A673 (cell line): ENCODE data around the gene GABRR2. TPM values are rescaled to one million over a fixed set of nuclear protein-coding genes. Genes with fewer than 3 reads are reported as not detected.
"Not testable (repeated sequence)": the region's sequence is repeated elsewhere in the genome, so short reads cannot be mapped to it uniquely, and the experiment has no call there.

Source experiments
- BruUV-seq: library from RNA; stranded (reverse); fragments of 400-500 nt; replicated peaks from 2 replicates; lab custom pipeline; 2021; lab: Mats Ljungman, UMichigan
- CTCF ChIA-PET: fragments of 300-600 bp; sonication (Branson Sonifier 250); formaldehyde crosslinking; loops from one replicate; lab custom pipeline; 2022; ENCODE audit warnings: antibody characterized with exemption; lab: Charles Lee
- POLR2A ChIA-PET: fragments of 300-600 bp; sonication (Branson Sonifier 250); formaldehyde crosslinking; loops from one replicate; lab custom pipeline; 2022; ENCODE audit warnings: antibody characterized with exemption; ENCODE audit not compliant: low non-redundant PET; lab: Charles Lee
- DNase-seq: peaks from one replicate; pipeline ENCODE4 v3.0.0-alpha.2; 2015; ENCODE audit warnings: low spot score
- H3K27ac ChIP-seq: fragments of 200-600 bp; sonication (generic); 2 replicates; pipeline ENCODE4 v1.5.1; 2016; ENCODE audit warnings: mixed run types, low read depth, mild to moderate bottlenecking, mixed read lengths, antibody characterized with exemption, low read length; ENCODE audit not compliant: poor library complexity, severe bottlenecking
- H3K27me3 ChIP-seq: fragments of 200-600 bp; sonication (generic); replicated peaks from 2 replicates; pipeline ENCODE4 v1.6.1; 2017; ENCODE audit warnings: mixed run types, low read depth, mild to moderate bottlenecking, mixed read lengths, antibody characterized with exemption, low read length; ENCODE audit not compliant: insufficient read depth, poor library complexity
- H3K36me3 ChIP-seq: fragments of 200-600 bp; sonication (generic); 2 replicates; pipeline ENCODE4 v1.6.1; 2016; ENCODE audit warnings: mixed run types, mild to moderate bottlenecking, mixed read lengths, antibody characterized with exemption, low read length; ENCODE audit not compliant: insufficient read depth, poor library complexity, severe bottlenecking
- H3K4me1 ChIP-seq: fragments of 200-600 bp; sonication (generic); 2 replicates; pipeline ENCODE4 v1.6.1; 2017; ENCODE audit warnings: mixed run types, mild to moderate bottlenecking, mixed read lengths, antibody characterized with exemption, low read length; ENCODE audit not compliant: insufficient read depth, poor library complexity, severe bottlenecking
- H3K4me3 ChIP-seq: fragments of 200-600 bp; sonication (generic); 2 replicates; pipeline ENCODE4 v1.5.1; 2016; ENCODE audit warnings: low read depth, mixed run types, mild to moderate bottlenecking, mixed read lengths, low read length; ENCODE audit not compliant: poor library complexity, severe bottlenecking
- H3K9me3 ChIP-seq: fragments of 200-600 bp; sonication (generic); 2 replicates; pipeline ENCODE4 v1.6.1; 2016; ENCODE audit warnings: mixed run types, low read depth, mild to moderate bottlenecking, mixed read lengths, antibody characterized with exemption, low read length; ENCODE audit not compliant: poor library complexity, severe bottlenecking
- EZH2 ChIP-seq: fragments of 200-600 bp; sonication (generic); IDR thresholded peaks from 2 replicates; pipeline ENCODE4 v1.6.1; 2017; ENCODE audit warnings: borderline replicate concordance, low read depth, mild to moderate bottlenecking, mixed read lengths, antibody characterized with exemption, low read length; ENCODE audit not compliant: poor library complexity, severe bottlenecking
- intact Hi-C: fragments of 100-400 bp; cut with micrococcal nuclease; formaldehyde crosslinking; loops from one replicate; pipeline ENCODE4 v1.10.0; 2022; ENCODE audit not compliant: unreplicated experiment
- total RNA-seq: library from RNA; stranded (reverse); gene quantifications from 2 replicates; pipeline ENCODE4 v1.2.3, GENCODE V29; 2021
- TF ChIP-seq, protein P1 (sequence below): fragments of 300-800, 200-600 bp; sonication (generic); conservative IDR thresholded peaks from 2 replicates; pipeline ENCODE4 v1.5.1; 2017; ENCODE audit warnings: low read depth, mild to moderate bottlenecking, antibody characterized with exemption, low read length, moderate library complexity, mixed read lengths

The GABRR2 gene
- total RNA-seq, 1 experiment from 2014 or later: 0.67 TPM

DNA sequence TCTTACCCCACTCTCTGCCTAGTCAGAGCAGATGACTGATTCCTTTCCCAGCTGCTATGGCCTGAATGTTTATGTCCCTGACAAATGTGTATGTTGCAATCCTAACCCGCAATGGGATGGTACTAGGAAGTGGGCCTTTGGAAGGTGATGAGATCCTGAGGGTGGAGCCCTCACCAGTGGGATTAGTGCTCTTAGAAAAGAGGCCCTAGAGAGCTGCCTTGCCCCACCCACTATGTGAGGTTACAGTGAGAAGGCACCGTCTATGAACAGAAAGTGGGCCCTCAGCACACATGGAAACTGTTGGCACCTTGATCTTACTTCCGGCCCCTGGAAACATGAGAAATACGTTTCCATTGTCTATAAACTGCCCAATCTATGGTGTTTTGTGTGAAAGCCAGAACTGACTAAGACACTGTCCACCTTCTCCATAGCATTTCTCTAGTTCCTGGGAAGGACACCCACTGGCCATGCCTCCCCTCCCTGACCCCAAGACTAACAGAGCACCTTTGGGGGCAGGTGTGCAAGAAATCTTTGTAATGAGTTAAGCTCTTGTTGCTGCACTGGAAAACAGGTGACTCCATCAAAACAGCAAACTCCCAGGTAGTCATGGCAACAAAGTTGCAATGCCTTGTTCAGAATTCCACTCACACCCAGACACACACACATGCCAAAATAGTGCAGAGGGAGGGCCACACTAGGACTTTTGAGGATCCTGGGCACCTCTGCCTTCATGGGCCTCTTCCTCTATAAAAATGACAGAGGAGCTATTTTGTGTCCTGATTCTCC, 16.2 kb downstream of the GABRR2 start:
- BruUV-seq: no TSS peak
- H3K4me1 ChIP-seq: peaks cover 26% of the 10 kb centered on the region
- no peak overlapping the region for H3K4me3 ChIP-seq
- DNase-seq: peak; percentile 56
- TF ChIP-seq EZH2: no peak
- TF ChIP-seq, protein P1, sequence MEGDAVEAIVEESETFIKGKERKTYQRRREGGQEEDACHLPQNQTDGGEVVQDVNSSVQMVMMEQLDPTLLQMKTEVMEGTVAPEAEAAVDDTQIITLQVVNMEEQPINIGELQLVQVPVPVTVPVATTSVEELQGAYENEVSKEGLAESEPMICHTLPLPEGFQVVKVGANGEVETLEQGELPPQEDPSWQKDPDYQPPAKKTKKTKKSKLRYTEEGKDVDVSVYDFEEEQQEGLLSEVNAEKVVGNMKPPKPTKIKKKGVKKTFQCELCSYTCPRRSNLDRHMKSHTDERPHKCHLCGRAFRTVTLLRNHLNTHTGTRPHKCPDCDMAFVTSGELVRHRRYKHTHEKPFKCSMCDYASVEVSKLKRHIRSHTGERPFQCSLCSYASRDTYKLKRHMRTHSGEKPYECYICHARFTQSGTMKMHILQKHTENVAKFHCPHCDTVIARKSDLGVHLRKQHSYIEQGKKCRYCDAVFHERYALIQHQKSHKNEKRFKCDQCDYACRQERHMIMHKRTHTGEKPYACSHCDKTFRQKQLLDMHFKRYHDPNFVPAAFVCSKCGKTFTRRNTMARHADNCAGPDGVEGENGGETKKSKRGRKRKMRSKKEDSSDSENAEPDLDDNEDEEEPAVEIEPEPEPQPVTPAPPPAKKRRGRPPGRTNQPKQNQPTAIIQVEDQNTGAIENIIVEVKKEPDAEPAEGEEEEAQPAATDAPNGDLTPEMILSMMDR: no peak
- H3K9me3 ChIP-seq: no peaks in the 10 kb centered on the region
- H3K27ac ChIP-seq: peak overlapping the region; percentile 74
- POLR2A ChIA-PET: no interaction called here
- H3K27me3 ChIP-seq: no peaks in the 10 kb centered on the region
- H3K36me3 ChIP-seq: no peaks in the 10 kb centered on the region
- CTCF ChIA-PET: no interaction called here
- intact Hi-C loops: loop anchor here (5.0 kb wide), 1 partner anchor 53 kb away; the partner anchor contains the start of gene UBE2J1

DNA sequence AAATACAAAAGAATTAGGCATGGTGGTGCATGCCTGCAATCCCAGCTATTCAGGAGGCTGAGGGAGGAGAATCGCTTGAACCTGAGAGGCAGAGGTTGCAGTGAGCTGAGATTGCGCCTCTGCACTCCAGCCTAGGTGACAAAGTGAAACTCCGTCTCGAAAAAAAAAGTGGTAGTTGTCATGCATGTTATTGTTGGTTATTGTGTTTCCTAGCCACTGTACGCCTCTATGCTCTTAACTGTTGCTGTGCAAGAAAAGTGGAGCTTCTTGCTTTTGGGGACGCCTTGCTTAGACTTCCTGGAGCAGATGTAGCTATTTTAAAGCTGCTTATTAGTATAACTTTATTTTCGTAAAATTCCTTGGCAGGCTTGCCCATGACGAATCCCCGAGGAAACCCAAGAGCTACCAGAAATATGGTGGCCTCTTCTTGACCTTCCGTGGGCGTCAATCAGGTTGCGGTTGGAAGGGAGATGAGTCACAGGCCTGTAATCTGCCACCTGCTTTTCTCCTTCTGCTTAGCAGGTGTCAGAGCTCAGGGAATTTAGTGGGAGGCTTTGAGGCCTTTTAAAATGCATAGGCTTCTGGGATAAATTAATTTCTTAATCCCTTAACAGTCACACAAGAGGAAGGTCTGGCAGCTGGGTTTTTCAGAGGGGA, 17.3 kb downstream of the GABRR2 start:
- no peaks in the 10 kb centered on the region for H3K9me3 ChIP-seq
- H3K4me3 ChIP-seq: no peak overlapping the region
- DNase-seq: peak; percentile 91
- BruUV-seq: no TSS peak
- ChIA-PET POLR2A (no interaction called here), CTCF (no interaction called here)
- no peaks in the 10 kb centered on the region for H3K36me3 ChIP-seq
- H3K27me3 ChIP-seq: no peaks in the 10 kb centered on the region
- TF ChIP-seq EZH2: no peak
- TF ChIP-seq, protein P1: no peak
- peak overlapping the region; percentile 74 for H3K27ac ChIP-seq
- intact Hi-C loops: loop anchor here (5.0 kb wide), 1 partner anchor 54 kb away; the partner anchor contains the start of gene UBE2J1
- H3K4me1 ChIP-seq: peaks cover 26% of the 10 kb centered on the region

DNA sequence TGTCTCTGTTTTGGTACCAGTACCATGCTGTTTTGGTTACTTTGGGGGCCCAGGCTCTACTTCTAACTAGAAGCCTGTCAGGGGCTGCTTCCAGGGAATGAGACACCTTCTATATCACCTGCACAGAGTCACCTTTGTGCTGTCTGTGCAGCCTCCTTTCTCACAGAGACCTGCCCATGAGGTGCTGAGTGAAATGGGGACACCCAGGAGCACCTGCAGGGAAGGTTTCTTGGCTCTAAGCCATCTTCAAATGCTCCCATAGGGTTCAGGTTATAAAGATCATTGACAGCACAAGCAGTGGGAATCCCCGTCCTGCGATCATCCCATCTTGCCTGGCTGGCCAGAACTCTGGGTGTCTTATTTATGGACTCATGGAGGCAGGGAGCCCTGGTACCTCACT, 19.1 kb downstream of the GABRR2 start:
- no peak for TF ChIP-seq EZH2
- TF ChIP-seq, protein P1: no peak
- H3K9me3 ChIP-seq: no peaks in the 10 kb centered on the region
- H3K4me3 ChIP-seq: no peak overlapping the region
- H3K4me1 ChIP-seq: peaks cover 26% of the 10 kb centered on the region
- BruUV-seq: no TSS peak
- no peak overlapping the region for H3K27ac ChIP-seq
- ChIA-PET CTCF (no interaction called here), POLR2A (no interaction called here)
- no peaks in the 10 kb centered on the region for H3K36me3 ChIP-seq
- intact Hi-C loops: loop anchor here (5.0 kb wide), 1 partner anchor 56 kb away; the partner anchor contains the start of gene UBE2J1
- H3K27me3 ChIP-seq: no peaks in the 10 kb centered on the region
- DNase-seq: no peak

DNA sequence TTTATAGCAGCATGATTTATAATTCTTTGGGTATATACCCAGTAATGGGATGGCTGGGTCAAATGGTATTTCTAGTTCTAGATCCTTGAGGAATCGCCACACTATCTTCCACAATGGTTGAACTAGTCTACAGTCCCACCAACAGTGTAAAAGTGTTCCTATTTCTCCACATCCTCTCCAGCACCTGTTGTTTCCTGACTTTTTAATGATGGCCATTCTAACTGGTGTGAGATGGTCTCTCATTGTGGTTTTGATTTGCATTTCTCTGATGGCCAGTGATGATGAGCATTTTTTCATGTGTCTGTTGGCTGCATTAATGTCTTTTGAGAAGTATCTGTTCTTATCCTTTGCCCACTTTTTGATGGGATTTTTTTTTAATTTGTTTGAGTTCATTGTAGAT, 20.0 kb downstream of the GABRR2 start:
- POLR2A ChIA-PET, BruUV-seq: not testable (repeated sequence)

More for the DNA sequence above, 20.0 kb downstream of the GABRR2 start:
- intact Hi-C loops: loop anchor here (5.0 kb wide), 1 partner anchor 57 kb away; the partner anchor contains the start of gene UBE2J1
- H3K27me3 ChIP-seq, H3K36me3 ChIP-seq, H3K9me3 ChIP-seq, DNase-seq, CTCF ChIA-PET, H3K27ac ChIP-seq, H3K4me3 ChIP-seq: not testable (repeated sequence)
- peaks cover 26% of the 10 kb centered on the region for H3K4me1 ChIP-seq
